HepG2 (cell line): ENCODE measurements around the gene BAZ1B. TPM values are rescaled to one million over a fixed set of nuclear protein-coding genes. Genes with fewer than 3 reads are reported as not detected.

Experiments used
- ETV5 ChIP-seq: IDR thresholded peaks from 2 replicates; pipeline ENCODE4 v1.6.1; 2018; ENCODE audit warnings: missing biosample characterization, missing genetic modification reagents, inconsistent platforms, borderline replicate concordance
- FOXA3 ChIP-seq: IDR thresholded peaks from 2 replicates; pipeline ENCODE4 v1.6.1; 2016; ENCODE audit warnings: missing genetic modification reagents, missing compliant biosample characterization
- HNRNPL ChIP-seq: fragments of 200-400 bp; formaldehyde crosslinking; IDR thresholded peaks from 2 replicates; pipeline ENCODE4 v1.6.1; 2017; ENCODE audit warnings: mild to moderate bottlenecking, low read depth, low read length
- JUNB ChIP-seq: sonication (generic); formaldehyde crosslinking; IDR thresholded peaks from 2 replicates; pipeline ENCODE4 v1.8.0; 2022; ENCODE audit warnings: missing genetic modification reagents, mild to moderate bottlenecking, borderline replicate concordance
- JUND ChIP-seq: sonication (generic); formaldehyde crosslinking; IDR thresholded peaks from 2 replicates; pipeline ENCODE4 v1.8.0; 2022; ENCODE audit warnings: mild to moderate bottlenecking, missing genetic modification reagents
- KDM6A ChIP-seq: IDR thresholded peaks from 2 replicates; pipeline ENCODE4 v1.6.1; 2016; ENCODE audit warnings: low read depth
- SNAI1 ChIP-seq: sonication (generic); formaldehyde crosslinking; IDR thresholded peaks from 2 replicates; pipeline ENCODE4 v1.5.0; 2020; ENCODE audit warnings: mild to moderate bottlenecking, missing genetic modification reagents, borderline replicate concordance
- YEATS2 ChIP-seq: sonication (generic); formaldehyde crosslinking; IDR thresholded peaks from 2 replicates; pipeline ENCODE4 v1.4.0; 2020; ENCODE audit warnings: missing genetic modification reagents, borderline replicate concordance
- ZBTB7A ChIP-seq: sonication (generic); formaldehyde crosslinking; IDR thresholded peaks from 2 replicates; pipeline ENCODE4 v1.8.0; 2022; ENCODE audit warnings: mild to moderate bottlenecking, missing genetic modification reagents
- ZNF17 ChIP-seq: sonication (generic); formaldehyde crosslinking; IDR thresholded peaks from 2 replicates; pipeline ENCODE4 v1.5.0; 2020; ENCODE audit warnings: mild to moderate bottlenecking, missing genetic modification reagents
- ZNF251 ChIP-seq: sonication (generic); formaldehyde crosslinking; IDR thresholded peaks from 2 replicates; pipeline ENCODE4 v1.9.0; 2021; ENCODE audit warnings: mild to moderate bottlenecking, missing genetic modification reagents
- ZNF451 ChIP-seq: sonication (generic); formaldehyde crosslinking; IDR thresholded peaks from 2 replicates; pipeline ENCODE4 v1.5.0; 2020; ENCODE audit warnings: mild to moderate bottlenecking, missing genetic modification reagents
- ZSCAN9 ChIP-seq: IDR thresholded peaks from 2 replicates; pipeline ENCODE4 v1.6.1; 2016; ENCODE audit warnings: borderline replicate concordance
- polyA plus RNA-seq, 8 experiments: library from polyadenylated mRNA; depleted of rRNA in 3 of 8; stranded (reverse) in 7 of 8; unstranded in 1 of 8; fragments of >200 nt; fragmentation: Illumina TruSeq in 4 of 8; extraction: Trizol in 4 of 8; gene quantifications; 2 replicates each; pipeline versions ENCODE4 v1.2.1 to v1.2.3, GENCODE V29; 2011 to 2016; ENCODE audit warnings: low read depth in 4 of 8, missing spikeins in 1 of 8, mixed read lengths in 1 of 8; ENCODE audit not compliant: insufficient read depth in 1 of 8
- total RNA-seq, 5 experiments: library from RNA; depleted of rRNA; stranded (reverse); fragments of >200 nt; fragmentation: Illumina TruSeq; extraction: Trizol; gene quantifications; 2 replicates each; pipeline ENCODE4 v1.2.3, GENCODE V29; 2016; ENCODE audit warnings: low read depth in 1 of 5
- TF ChIP-seq, protein P1 (sequence below): sonication (generic); formaldehyde crosslinking; IDR thresholded peaks from 2 replicates; pipeline ENCODE4 v1.4.0; 2020; ENCODE audit warnings: missing genetic modification reagents, borderline replicate concordance
- TF ChIP-seq, protein P2 (sequence below): IDR thresholded peaks from 2 replicates; pipeline ENCODE4 v1.6.1; 2018; ENCODE audit warnings: missing genetic modification reagents
- TF ChIP-seq, protein P3 (sequence below): sonication (generic); formaldehyde crosslinking; IDR thresholded peaks from 2 replicates; pipeline ENCODE4 v1.4.0; 2020; ENCODE audit warnings: mild to moderate bottlenecking, missing genetic modification reagents
- TF ChIP-seq, protein P4 (sequence below): sonication (generic); formaldehyde crosslinking; IDR thresholded peaks from 2 replicates; pipeline ENCODE4 v1.4.0; 2020; ENCODE audit warnings: mild to moderate bottlenecking, missing genetic modification reagents
- TF ChIP-seq, protein P5 (sequence below): sonication (generic); formaldehyde crosslinking; IDR thresholded peaks from 2 replicates; pipeline ENCODE4 v1.5.1; 2020; ENCODE audit warnings: mild to moderate bottlenecking, missing genetic modification reagents, moderate library complexity

The BAZ1B gene
- total and polyA plus RNA-seq, 2 of the 13 experiments (the other 11 are each of a cell fraction or from before 2014, with no cell fraction given) = 18.6 to 69.4 TPM

DNA sequence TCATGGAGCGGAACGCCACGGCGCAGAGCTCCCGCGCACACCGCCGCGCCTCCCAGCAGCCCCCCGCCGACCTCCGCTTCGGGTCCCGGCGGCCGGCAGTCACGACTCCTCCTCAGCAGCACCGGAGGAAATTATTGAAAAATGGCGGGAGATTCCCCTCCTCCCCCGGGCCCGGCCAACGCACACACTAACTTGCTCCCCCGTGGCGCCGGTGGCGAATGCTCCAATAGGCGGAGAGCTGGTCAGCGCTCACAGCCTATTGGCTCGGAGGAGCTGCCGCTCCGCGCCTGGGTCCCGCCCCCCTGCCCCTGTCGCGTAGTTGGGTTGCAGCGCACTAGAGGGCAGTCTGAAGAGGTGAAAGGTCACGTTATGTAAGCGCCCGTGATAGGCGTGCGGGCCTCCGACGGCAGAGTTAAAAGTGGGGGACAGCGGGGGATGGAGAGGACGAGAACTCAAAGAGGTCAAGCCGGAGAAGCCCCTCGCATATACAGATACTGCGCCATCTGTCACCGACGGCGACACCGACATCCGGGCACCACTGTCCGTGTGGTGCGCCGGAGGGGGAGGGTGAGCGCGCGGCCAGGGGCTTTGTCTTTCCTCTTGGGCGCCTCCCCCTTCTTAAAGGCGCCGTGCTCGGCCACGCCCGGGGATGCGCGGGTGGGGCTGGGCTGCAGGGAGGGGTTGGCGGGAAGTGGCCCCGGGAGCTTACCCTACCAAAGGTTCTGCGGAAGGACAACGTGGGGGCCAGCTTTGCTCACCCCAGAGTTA is at the start of gene BAZ1B (continued):
- TF ChIP-seq, protein P1, sequence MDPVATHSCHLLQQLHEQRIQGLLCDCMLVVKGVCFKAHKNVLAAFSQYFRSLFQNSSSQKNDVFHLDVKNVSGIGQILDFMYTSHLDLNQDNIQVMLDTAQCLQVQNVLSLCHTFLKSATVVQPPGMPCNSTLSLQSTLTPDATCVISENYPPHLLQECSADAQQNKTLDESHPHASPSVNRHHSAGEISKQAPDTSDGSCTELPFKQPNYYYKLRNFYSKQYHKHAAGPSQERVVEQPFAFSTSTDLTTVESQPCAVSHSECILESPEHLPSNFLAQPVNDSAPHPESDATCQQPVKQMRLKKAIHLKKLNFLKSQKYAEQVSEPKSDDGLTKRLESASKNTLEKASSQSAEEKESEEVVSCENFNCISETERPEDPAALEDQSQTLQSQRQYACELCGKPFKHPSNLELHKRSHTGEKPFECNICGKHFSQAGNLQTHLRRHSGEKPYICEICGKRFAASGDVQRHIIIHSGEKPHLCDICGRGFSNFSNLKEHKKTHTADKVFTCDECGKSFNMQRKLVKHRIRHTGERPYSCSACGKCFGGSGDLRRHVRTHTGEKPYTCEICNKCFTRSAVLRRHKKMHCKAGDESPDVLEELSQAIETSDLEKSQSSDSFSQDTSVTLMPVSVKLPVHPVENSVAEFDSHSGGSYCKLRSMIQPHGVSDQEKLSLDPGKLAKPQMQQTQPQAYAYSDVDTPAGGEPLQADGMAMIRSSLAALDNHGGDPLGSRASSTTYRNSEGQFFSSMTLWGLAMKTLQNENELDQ (CRISPR knock-in tag) = no peak
- TF ChIP-seq, protein P2, sequence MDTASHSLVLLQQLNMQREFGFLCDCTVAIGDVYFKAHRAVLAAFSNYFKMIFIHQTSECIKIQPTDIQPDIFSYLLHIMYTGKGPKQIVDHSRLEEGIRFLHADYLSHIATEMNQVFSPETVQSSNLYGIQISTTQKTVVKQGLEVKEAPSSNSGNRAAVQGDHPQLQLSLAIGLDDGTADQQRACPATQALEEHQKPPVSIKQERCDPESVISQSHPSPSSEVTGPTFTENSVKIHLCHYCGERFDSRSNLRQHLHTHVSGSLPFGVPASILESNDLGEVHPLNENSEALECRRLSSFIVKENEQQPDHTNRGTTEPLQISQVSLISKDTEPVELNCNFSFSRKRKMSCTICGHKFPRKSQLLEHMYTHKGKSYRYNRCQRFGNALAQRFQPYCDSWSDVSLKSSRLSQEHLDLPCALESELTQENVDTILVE (CRISPR knock-in tag) = no peak
- TF ChIP-seq ZNF451 (no peak), ZBTB7A (CRISPR knock-in tag) (peak; percentile 81; the same call in 1 of the 2 replicates), JUNB (CRISPR knock-in tag) (no peak), FOXA3 (CRISPR knock-in tag) (no peak; the same call in 1 of the 2 replicates), ZNF251 (no peak), SNAI1 (no peak; the same call in 1 of the 2 replicates), ETV5 (CRISPR knock-in tag) (peak; percentile 35), ZSCAN9 (CRISPR knock-in tag) (peak; percentile 84; the same call in 1 of the 2 replicates), YEATS2 (CRISPR knock-in tag) (peak; percentile 87), HNRNPL (0 out of 2 replicates have a peak, but pooled peaks have one; percentile 51), JUND (CRISPR knock-in tag) (no peak), KDM6A (CRISPR knock-in tag) (no peak), ZNF17 (CRISPR knock-in tag) (no peak)
- TF ChIP-seq, protein P3, sequence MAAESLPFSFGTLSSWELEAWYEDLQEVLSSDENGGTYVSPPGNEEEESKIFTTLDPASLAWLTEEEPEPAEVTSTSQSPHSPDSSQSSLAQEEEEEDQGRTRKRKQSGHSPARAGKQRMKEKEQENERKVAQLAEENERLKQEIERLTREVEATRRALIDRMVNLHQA (CRISPR knock-in tag) = no peak
- TF ChIP-seq, protein P4, sequence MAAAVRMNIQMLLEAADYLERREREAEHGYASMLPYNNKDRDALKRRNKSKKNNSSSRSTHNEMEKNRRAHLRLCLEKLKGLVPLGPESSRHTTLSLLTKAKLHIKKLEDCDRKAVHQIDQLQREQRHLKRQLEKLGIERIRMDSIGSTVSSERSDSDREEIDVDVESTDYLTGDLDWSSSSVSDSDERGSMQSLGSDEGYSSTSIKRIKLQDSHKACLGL = no peak; the same call in 1 of the 2 replicates
- TF ChIP-seq, protein P5, sequence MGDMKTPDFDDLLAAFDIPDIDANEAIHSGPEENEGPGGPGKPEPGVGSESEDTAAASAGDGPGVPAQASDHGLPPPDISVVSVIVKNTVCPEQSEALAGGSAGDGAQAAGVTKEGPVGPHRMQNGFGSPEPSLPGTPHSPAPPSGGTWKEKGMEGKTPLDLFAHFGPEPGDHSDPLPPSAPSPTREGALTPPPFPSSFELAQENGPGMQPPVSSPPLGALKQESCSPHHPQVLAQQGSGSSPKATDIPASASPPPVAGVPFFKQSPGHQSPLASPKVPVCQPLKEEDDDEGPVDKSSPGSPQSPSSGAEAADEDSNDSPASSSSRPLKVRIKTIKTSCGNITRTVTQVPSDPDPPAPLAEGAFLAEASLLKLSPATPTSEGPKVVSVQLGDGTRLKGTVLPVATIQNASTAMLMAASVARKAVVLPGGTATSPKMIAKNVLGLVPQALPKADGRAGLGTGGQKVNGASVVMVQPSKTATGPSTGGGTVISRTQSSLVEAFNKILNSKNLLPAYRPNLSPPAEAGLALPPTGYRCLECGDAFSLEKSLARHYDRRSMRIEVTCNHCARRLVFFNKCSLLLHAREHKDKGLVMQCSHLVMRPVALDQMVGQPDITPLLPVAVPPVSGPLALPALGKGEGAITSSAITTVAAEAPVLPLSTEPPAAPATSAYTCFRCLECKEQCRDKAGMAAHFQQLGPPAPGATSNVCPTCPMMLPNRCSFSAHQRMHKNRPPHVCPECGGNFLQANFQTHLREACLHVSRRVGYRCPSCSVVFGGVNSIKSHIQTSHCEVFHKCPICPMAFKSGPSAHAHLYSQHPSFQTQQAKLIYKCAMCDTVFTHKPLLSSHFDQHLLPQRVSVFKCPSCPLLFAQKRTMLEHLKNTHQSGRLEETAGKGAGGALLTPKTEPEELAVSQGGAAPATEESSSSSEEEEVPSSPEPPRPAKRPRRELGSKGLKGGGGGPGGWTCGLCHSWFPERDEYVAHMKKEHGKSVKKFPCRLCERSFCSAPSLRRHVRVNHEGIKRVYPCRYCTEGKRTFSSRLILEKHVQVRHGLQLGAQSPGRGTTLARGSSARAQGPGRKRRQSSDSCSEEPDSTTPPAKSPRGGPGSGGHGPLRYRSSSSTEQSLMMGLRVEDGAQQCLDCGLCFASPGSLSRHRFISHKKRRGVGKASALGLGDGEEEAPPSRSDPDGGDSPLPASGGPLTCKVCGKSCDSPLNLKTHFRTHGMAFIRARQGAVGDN (CRISPR knock-in tag) = peak; percentile 91
